HG03039 (cell line): ENCODE results near the gene PTRH1.

ENCODE experiments used
- ATAC-seq: cut with Tn5 transposase; IDR thresholded peaks from one replicate; pipeline ENCODE4 v1.9.1; 2021; ENCODE audit warnings: mild to moderate bottlenecking, moderate library complexity; ENCODE audit not compliant: unreplicated experiment

The PTRH1 gene

DNA sequence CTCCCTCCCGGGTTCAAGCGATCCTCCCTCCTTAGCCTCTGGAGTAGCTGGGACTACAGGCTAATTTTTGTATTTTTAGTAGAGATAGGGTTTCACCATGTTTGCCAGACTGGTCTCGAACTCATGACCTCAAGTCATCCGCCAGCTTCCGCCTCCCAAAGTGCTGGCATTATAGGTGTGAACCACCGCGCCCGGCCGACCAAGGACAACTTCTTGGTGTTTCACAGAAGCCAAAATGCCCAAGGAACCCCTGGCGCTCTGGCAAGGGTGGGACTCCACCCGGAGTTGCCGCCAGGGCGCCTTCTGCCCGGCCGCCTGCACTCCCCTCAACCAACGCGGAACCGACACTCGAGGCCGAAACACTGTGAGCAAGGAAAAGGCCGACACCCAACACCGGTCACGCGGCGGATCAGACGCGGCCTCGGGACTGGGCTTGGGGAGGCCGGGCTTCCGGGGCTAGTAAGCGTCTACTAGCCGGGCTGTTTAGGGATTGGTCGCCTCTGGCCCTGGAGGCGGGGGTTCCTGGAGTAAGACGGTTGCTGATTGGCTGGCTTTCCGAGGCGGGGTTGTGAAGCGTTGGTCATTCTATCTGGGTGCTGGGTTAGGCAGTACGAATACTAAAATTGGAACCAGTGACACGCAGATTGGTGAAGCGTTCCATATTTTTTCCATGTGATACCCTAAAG lies 16.3 kb downstream of the PTRH1 start:
- peak; percentile 78 for ATAC-seq

- no peak for ATAC-seq
These were observed 17.1 kb downstream of the PTRH1 start for GRCh38 chr9:127698386-127698785.

DNA sequence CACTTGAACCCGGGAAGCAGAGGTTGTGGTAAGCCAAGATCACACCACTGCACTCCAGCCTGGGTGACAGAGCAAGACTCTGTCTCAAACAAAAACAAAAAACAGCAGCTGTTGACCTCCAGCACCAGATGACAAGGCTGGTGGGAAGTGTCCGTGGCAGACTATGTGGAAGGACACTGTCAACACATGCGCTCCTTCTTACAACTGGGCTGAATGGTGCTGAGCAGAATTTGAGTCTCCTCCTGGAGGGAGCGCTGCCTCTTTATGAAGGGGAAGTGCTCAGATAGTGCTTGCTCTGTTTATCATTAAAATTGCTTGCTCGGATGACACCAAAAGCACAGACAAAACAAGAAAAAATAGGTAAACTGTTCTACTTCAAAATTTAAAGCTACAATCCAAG lies 17.9 kb downstream of the PTRH1 start:
- ATAC-seq: no peak

GRCh38 chr9:127694890-127695720 lies 20.4 kb downstream of the PTRH1 start:
- no peak for ATAC-seq

DNA sequence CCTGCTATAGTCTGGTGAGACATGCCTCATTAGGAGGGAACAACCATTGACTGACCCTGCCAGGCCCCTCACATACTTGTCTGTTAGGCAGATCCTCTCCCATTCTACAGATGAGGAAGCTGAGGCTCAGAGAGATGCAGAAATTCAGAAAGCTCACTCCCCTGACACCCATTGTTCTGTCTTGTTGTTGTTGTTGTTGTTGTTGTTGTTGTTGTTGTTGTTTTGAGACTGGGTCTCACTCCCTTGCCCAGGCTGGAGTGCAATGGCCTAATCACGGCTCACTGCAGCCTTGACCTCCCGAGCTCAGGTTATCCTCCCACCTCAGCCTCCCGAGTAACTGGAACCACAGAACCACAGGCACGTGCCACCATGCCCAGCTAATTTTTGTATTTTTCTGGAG lies 21.8 kb downstream of the PTRH1 start:
- ATAC-seq: no peak

GRCh38 chr9:127693143-127693542 lies 22.3 kb downstream of the PTRH1 start:
- ATAC-seq: no peak

- no peak for ATAC-seq
These were observed 23.4 kb downstream of the PTRH1 start for GRCh38 chr9:127692071-127692470.

GRCh38 chr9:127690735-127691134 lies 24.7 kb downstream of the PTRH1 start:
- ATAC-seq: no peak

GRCh38 chr9:127689329-127690000 lies 26.0 kb downstream of the PTRH1 start:
- ATAC-seq: no peak

GRCh38 chr9:127686461-127687393 lies 28.7 kb downstream of the PTRH1 start:
- ATAC-seq: no peak

- no peak for ATAC-seq
These were observed 30.9 kb downstream of the PTRH1 start for GRCh38 chr9:127684576-127684975.

DNA sequence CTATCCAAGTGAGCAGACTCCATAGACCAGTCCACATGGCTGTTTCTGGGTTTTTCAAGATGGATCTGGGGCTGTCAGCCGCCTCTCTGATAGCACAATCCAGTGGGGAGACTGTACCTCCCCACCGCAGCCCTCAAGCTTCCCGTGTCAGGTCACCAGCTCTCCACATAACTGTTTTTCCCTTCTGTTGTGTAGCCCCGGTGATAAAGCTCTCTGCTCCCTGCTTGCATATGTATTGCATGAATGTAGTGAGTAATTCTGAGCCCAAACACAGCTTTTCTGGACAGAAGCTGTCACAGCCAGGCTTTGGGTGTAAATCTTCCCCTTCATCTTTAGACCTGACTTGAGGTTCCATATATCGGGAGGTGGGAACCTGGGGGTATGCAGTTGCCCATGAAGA lies 31.7 kb downstream of the PTRH1 start:
- no peak for ATAC-seq

GRCh38 chr9:127682351-127683136 lies 32.9 kb downstream of the PTRH1 start:
- no peak for ATAC-seq

DNA sequence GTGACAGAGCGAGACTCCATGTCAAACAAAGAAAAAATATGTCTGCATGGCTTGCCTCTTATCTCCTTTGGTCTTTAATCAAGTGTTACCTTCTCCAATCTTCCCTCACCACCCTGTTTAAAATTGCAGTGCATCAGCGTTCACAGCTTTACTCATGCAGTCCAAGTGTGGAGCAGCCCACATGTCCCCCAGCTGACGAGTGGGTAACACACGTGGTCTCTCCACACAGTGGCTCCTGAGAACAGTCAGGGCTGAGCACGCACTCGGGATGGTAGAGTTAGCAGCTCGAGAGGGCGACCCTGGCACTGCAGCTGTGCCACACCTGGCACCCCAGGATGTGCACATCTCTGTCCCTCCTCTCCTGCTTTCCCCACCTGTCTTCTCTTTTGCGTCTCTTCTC lies 34.6 kb downstream of the PTRH1 start:
- ATAC-seq: no peak

- ATAC-seq: no peak
These were observed 35.2 kb downstream of the PTRH1 start for GRCh38 chr9:127680226-127680625.

- ATAC-seq: no peak
These were observed 36.0 kb downstream of the PTRH1 start for GRCh38 chr9:127679506-127679905.

DNA sequence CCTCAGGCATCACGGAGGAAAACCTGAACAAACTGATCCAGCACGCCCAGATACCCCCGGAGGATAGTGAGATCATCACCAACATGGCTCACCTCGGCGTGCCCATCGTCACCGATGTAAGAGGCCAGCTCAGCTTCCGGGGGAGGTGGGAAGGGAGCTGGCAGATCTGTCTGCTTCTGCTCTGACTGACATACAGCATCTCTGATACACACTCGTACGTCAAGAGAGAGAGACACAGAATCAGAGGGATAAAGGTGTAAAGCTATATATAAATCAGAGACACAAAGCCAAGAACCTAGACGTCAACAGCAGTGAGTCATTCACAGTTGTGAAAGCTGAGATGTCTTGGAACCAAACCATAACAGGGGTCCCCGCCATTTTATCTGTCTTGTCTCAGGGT lies 38.8 kb downstream of the PTRH1 start:
- no peak for ATAC-seq

DNA sequence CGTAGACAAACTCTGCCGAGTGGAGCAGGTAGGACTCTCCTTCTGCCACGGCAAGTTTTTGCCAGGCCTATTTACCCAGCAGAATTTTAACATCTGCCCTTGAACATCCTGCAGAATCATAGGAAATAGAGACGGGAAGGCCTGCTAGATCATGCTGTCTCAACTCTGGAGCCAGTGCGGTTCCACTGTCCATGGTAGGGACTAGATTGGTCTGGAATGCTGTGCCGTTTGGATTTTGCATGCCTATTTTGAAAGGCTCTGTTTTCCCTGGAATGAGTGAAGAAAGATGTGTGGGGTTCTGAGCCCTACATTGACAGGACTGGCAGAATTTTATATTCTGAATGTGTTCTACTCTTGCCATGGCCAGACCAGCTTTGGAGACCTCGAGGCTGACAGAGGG lies 42.2 kb downstream of the PTRH1 start:
- no peak for ATAC-seq

- ATAC-seq: no peak
These were observed 47.6 kb downstream of the PTRH1 start for GRCh38 chr9:127667906-127668305.
